Measurements from ENCODE around the gene UBTD2.

UBTD2 gene

GRCh38 chr5:172172912-172173563 lies 110.5 kb downstream of the UBTD2 start:
- H3K27ac ChIP-seq (ENCODE audit: low read depth, low read length) = no peak overlapping the region
- no peak overlapping the region for H2AK5ac ChIP-seq (ENCODE audit: low read length)
- no peak overlapping the region for H2BK12ac ChIP-seq (ENCODE audit: low read length)
- DNase-seq = peak; percentile 79 to 87
- no peak overlapping the region for H4K91ac ChIP-seq (ENCODE audit: low read depth, low read length)
- no peak overlapping the region for H2BK120ac ChIP-seq (ENCODE audit: insufficient read depth, low read length, poor library complexity)
- peaks cover 0 to 11% of the 10 kb centered on the region in 2 experiments for H3K36me3 ChIP-seq (ENCODE audit: control insufficient read depth in 1 of 2, insufficient read depth in 2 of 2, low read length in 2 of 2)
- no peak overlapping the region for H3K23ac ChIP-seq (ENCODE audit: low read length)
- H3K4me3 ChIP-seq (ENCODE audit: low read depth, low read length) = no peak overlapping the region
- H4K8ac ChIP-seq (ENCODE audit: low read depth, low read length) = peak overlapping the region; percentile 9
- no peak overlapping the region for H3K4me2 ChIP-seq (ENCODE audit: low read length)
- H3K4ac ChIP-seq (ENCODE audit: low read depth, low read length) = peak overlapping the region; percentile 29
- H3K27me3 ChIP-seq (ENCODE audit: insufficient read depth, low read length) = no peaks in the 10 kb centered on the region
- H3K4me1 ChIP-seq (ENCODE audit: control insufficient read depth in 1 of 2, insufficient read depth in 2 of 2, low read length in 2 of 2) = peaks cover 18 to 22% of the 10 kb centered on the region in 2 experiments
- no peak overlapping the region for H4K12ac ChIP-seq (ENCODE audit: low read depth, low read length)
- H3K9ac ChIP-seq (ENCODE audit: low read length) = peak overlapping the region; percentile 11
- H3K79me1 ChIP-seq (ENCODE audit: low read length) = no peaks in the 10 kb centered on the region
- H3K18ac ChIP-seq (ENCODE audit: low read length) = peak overlapping the region; percentile 17
- H2BK5ac ChIP-seq (ENCODE audit: low read depth, low read length, poor library complexity) = no peak overlapping the region
- H3K79me2 ChIP-seq (ENCODE audit: control insufficient read depth, insufficient read depth, low read length, poor library complexity) = peaks cover 13% of the 10 kb centered on the region
- WGBS (ENCODE audit: extremely low coverage, insufficient coverage, insufficient read length) = no CpG with 5 or more reads among the region's 12 CpGs
- H2AFZ ChIP-seq (ENCODE audit: insufficient read depth, low read length, poor library complexity) = no peak overlapping the region
- H3K9me3 ChIP-seq (ENCODE audit: insufficient read depth, low read depth, low read length) = no peaks in the 10 kb centered on the region
- no peak overlapping the region for H3K14ac ChIP-seq (ENCODE audit: low read length)

- Histone ChIP-seq H3K4me2 (ENCODE audit: low read length) (no peak overlapping the region), H4K91ac (ENCODE audit: low read depth, low read length) (no peak overlapping the region), H2BK12ac (ENCODE audit: low read length) (no peak overlapping the region), H4K12ac (ENCODE audit: low read depth, low read length) (no peak overlapping the region), H4K8ac (ENCODE audit: low read depth, low read length) (no peak overlapping the region), H3K27me3 (ENCODE audit: insufficient read depth, low read length) (no peaks in the 10 kb centered on the region), H3K79me1 (ENCODE audit: low read length) (no peaks in the 10 kb centered on the region), H3K9ac (ENCODE audit: low read length) (no peak overlapping the region), H3K23ac (ENCODE audit: low read length) (no peak overlapping the region), H2BK120ac (ENCODE audit: insufficient read depth, low read length, poor library complexity) (no peak overlapping the region), H3K27ac (ENCODE audit: low read depth, low read length) (no peak overlapping the region), H3K4me1 (ENCODE audit: control insufficient read depth in 1 of 2, insufficient read depth in 2 of 2, low read length in 2 of 2) (peaks cover 18 to 22% of the 10 kb centered on the region in 2 experiments), H3K79me2 (ENCODE audit: control insufficient read depth, insufficient read depth, low read length, poor library complexity) (peaks cover 13% of the 10 kb centered on the region), H2AFZ (ENCODE audit: insufficient read depth, low read length, poor library complexity) (no peak overlapping the region), H3K4ac (ENCODE audit: low read depth, low read length) (no peak overlapping the region), H2AK5ac (ENCODE audit: low read length) (no peak overlapping the region), H3K9me3 (ENCODE audit: insufficient read depth, low read depth, low read length) (no peaks in the 10 kb centered on the region), H3K14ac (ENCODE audit: low read length) (no peak overlapping the region), H3K4me3 (ENCODE audit: low read depth, low read length) (no peak overlapping the region), H3K18ac (ENCODE audit: low read length) (no peak overlapping the region), H2BK5ac (ENCODE audit: low read depth, low read length, poor library complexity) (no peak overlapping the region), H3K36me3 (ENCODE audit: control insufficient read depth in 1 of 2, insufficient read depth in 2 of 2, low read length in 2 of 2) (peaks cover 0 to 11% of the 10 kb centered on the region in 2 experiments)
- WGBS (ENCODE audit: extremely low coverage, insufficient coverage, insufficient read length) = no CpG with 5 or more reads among the region's 8 CpGs
- DNase-seq = no peak
Measured at GRCh38 chr5:172171118-172171517, 112.4 kb downstream of the UBTD2 start.

- Histone ChIP-seq H3K9me3 (ENCODE audit: insufficient read depth, low read depth, low read length) (no peaks in the 10 kb centered on the region), H2BK12ac (ENCODE audit: low read length) (no peak overlapping the region), H4K8ac (ENCODE audit: low read depth, low read length) (no peak overlapping the region), H3K36me3 (ENCODE audit: control insufficient read depth in 1 of 2, insufficient read depth in 2 of 2, low read length in 2 of 2) (peaks cover 3 to 11% of the 10 kb centered on the region in 2 experiments), H3K27ac (ENCODE audit: low read depth, low read length) (no peak overlapping the region), H3K4me2 (ENCODE audit: low read length) (no peak overlapping the region), H3K79me1 (ENCODE audit: low read length) (no peaks in the 10 kb centered on the region), H2AK5ac (ENCODE audit: low read length) (no peak overlapping the region), H4K12ac (ENCODE audit: low read depth, low read length) (no peak overlapping the region), H2BK120ac (ENCODE audit: insufficient read depth, low read length, poor library complexity) (no peak overlapping the region), H3K9ac (ENCODE audit: low read length) (no peak overlapping the region), H3K79me2 (ENCODE audit: control insufficient read depth, insufficient read depth, low read length, poor library complexity) (peaks cover 10% of the 10 kb centered on the region), H2BK5ac (ENCODE audit: low read depth, low read length, poor library complexity) (no peak overlapping the region), H3K14ac (ENCODE audit: low read length) (no peak overlapping the region), H3K27me3 (ENCODE audit: insufficient read depth, low read length) (no peaks in the 10 kb centered on the region), H4K91ac (ENCODE audit: low read depth, low read length) (no peak overlapping the region), H3K4me3 (ENCODE audit: low read depth, low read length) (no peak overlapping the region), H3K4me1 (ENCODE audit: control insufficient read depth in 1 of 2, insufficient read depth in 2 of 2, low read length in 2 of 2) (peaks cover 18% of the 10 kb centered on the region in 2 experiments), H3K4ac (ENCODE audit: low read depth, low read length) (no peak overlapping the region), H3K18ac (ENCODE audit: low read length) (no peak overlapping the region), H2AFZ (ENCODE audit: insufficient read depth, low read length, poor library complexity) (no peak overlapping the region), H3K23ac (ENCODE audit: low read length) (no peak overlapping the region)
- WGBS (ENCODE audit: extremely low coverage, insufficient coverage, insufficient read length) = no CpG with 5 or more reads among the region's 9 CpGs
- no peak for DNase-seq
Measured at GRCh38 chr5:172170251-172170701, 113.3 kb downstream of the UBTD2 start.

- no peak overlapping the region for H2BK120ac ChIP-seq (ENCODE audit: insufficient read depth, low read length, poor library complexity)
- no peak overlapping the region for H3K18ac ChIP-seq (ENCODE audit: low read length)
- H3K4me1 ChIP-seq (ENCODE audit: control insufficient read depth in 1 of 2, insufficient read depth in 2 of 2, low read length in 2 of 2) = peaks cover 8% of the 10 kb centered on the region in 2 experiments
- H3K79me2 ChIP-seq (ENCODE audit: control insufficient read depth, insufficient read depth, low read length, poor library complexity) = peaks cover 13% of the 10 kb centered on the region
- H3K27ac ChIP-seq (ENCODE audit: low read depth, low read length) = no peak overlapping the region
- no peak overlapping the region for H2AK5ac ChIP-seq (ENCODE audit: low read length)
- no peak overlapping the region for H2BK5ac ChIP-seq (ENCODE audit: low read depth, low read length, poor library complexity)
- H2AFZ ChIP-seq (ENCODE audit: insufficient read depth, low read length, poor library complexity) = no peak overlapping the region
- H3K9me3 ChIP-seq (ENCODE audit: insufficient read depth, low read depth, low read length) = no peaks in the 10 kb centered on the region
- H3K4me2 ChIP-seq (ENCODE audit: low read length) = no peak overlapping the region
- no peaks in the 10 kb centered on the region for H3K79me1 ChIP-seq (ENCODE audit: low read length)
- H2BK12ac ChIP-seq (ENCODE audit: low read length) = no peak overlapping the region
- no peak overlapping the region for H3K4ac ChIP-seq (ENCODE audit: low read depth, low read length)
- no peak overlapping the region for H3K14ac ChIP-seq (ENCODE audit: low read length)
- H4K12ac ChIP-seq (ENCODE audit: low read depth, low read length) = no peak overlapping the region
- H4K91ac ChIP-seq (ENCODE audit: low read depth, low read length) = no peak overlapping the region
- H3K36me3 ChIP-seq (ENCODE audit: control insufficient read depth in 1 of 2, insufficient read depth in 2 of 2, low read length in 2 of 2) = peaks cover 5 to 11% of the 10 kb centered on the region in 2 experiments
- WGBS (ENCODE audit: extremely low coverage, insufficient coverage, insufficient read length) = no CpG with 5 or more reads among the region's 2 CpGs
- no peaks in the 10 kb centered on the region for H3K27me3 ChIP-seq (ENCODE audit: insufficient read depth, low read length)
- no peak overlapping the region for H3K9ac ChIP-seq (ENCODE audit: low read length)
- H3K4me3 ChIP-seq (ENCODE audit: low read depth, low read length) = no peak overlapping the region
- no peak overlapping the region for H4K8ac ChIP-seq (ENCODE audit: low read depth, low read length)
- DNase-seq = no peak
- H3K23ac ChIP-seq (ENCODE audit: low read length) = no peak overlapping the region
Measured at GRCh38 chr5:172169216-172169615, 114.3 kb downstream of the UBTD2 start.
